Kasumi-1 (cell line): ENCODE results near the gene MRPL28.
"Not testable (repeated sequence)": the region's sequence is repeated elsewhere in the genome, so short reads cannot be mapped to it uniquely, and the experiment has no call there.

Experiments used
- DNase-seq, 2 experiments: peaks; one replicate each; lab custom pipeline; 2025; lab: John Stamatoyannopoulos, UW

Gene MRPL28

GRCh38 chr16:389352-389751 is 19.0 kb upstream of the MRPL28 start:
- no peak for DNase-seq

GRCh38 chr16:387761-388666 is 17.7 kb upstream of the MRPL28 start:
- not testable (repeated sequence) for DNase-seq

- no peak for DNase-seq
Measured at GRCh38 chr16:386641-387156, 16.4 kb upstream of the MRPL28 start.

GRCh38 chr16:383326-384051 is 13.2 kb upstream of the MRPL28 start:
- no peak for DNase-seq

- DNase-seq: peak; percentile 6 to 9
Measured at GRCh38 chr16:381789-382717, 11.7 kb upstream of the MRPL28 start, which contains the start of gene PGAP6. PGAP6 (minus strand) TSS chr16:381978; CDS start chr16:381821, 157 bp downstream.

GRCh38 chr16:381012-381788 is 10.9 kb upstream of the MRPL28 start:
- no peak for DNase-seq

- DNase-seq: no peak
Measured at GRCh38 chr16:380762-381011, 10.3 kb upstream of the MRPL28 start.

GRCh38 chr16:379961-380761 is 9.8 kb upstream of the MRPL28 start:
- DNase-seq: no peak

GRCh38 chr16:379183-379960 is 9.0 kb upstream of the MRPL28 start:
- DNase-seq: no peak

GRCh38 chr16:378821-379182 is 8.5 kb upstream of the MRPL28 start:
- no peak for DNase-seq

GRCh38 chr16:378113-378820 is 7.9 kb upstream of the MRPL28 start:
- not testable (repeated sequence) for DNase-seq

GRCh38 chr16:377419-377951 is 7.1 kb upstream of the MRPL28 start:
- no peak for DNase-seq

- no peak for DNase-seq
Measured at GRCh38 chr16:376817-377418, 6.6 kb upstream of the MRPL28 start.

- no peak for DNase-seq
Measured at GRCh38 chr16:375927-376816, 5.8 kb upstream of the MRPL28 start.

- no peak for DNase-seq
Measured at GRCh38 chr16:375212-375611, 4.9 kb upstream of the MRPL28 start.

- DNase-seq: no peak
Measured at GRCh38 chr16:374616-374926, 4.2 kb upstream of the MRPL28 start.

- DNase-seq: no peak
Measured at GRCh38 chr16:373848-374615, 3.7 kb upstream of the MRPL28 start.
